K562 (cell line): ENCODE results near the gene CCNY.

Experiments
- CHD1 ChIP-seq: fragments of 200-600 bp; sonication (generic); IDR thresholded peaks from one replicate; pipeline ENCODE4 v1.6.1; 2012; ENCODE audit warnings: mild to moderate bottlenecking, moderate library complexity, low read length, inconsistent platforms
- CREM ChIP-seq: IDR thresholded peaks from 2 replicates; pipeline ENCODE4 v1.6.1; 2014; ENCODE audit warnings: antibody characterized with exemption, low read depth
- HCFC1 ChIP-seq: IDR thresholded peaks from 2 replicates; pipeline ENCODE4 v1.6.1; 2012; ENCODE audit warnings: low read depth, low read length, improper control_type of control experiment
- NFE2L1 ChIP-seq: fragments of 450-650 bp; IDR thresholded peaks from 2 replicates; pipeline ENCODE4 v1.6.1; 2016; ENCODE audit warnings: missing genetic modification characterization, low read depth, mild to moderate bottlenecking, missing compliant biosample characterization, moderate library complexity, borderline replicate concordance
- SMARCB1 ChIP-seq: IDR thresholded peaks from 2 replicates; pipeline ENCODE4 v1.6.1; 2011; ENCODE audit warnings: improper control_type of control experiment, low read depth; ENCODE audit not compliant: insufficient read length
- ZNF134 ChIP-seq: fragments of 250-450 bp; sonication (Bioruptor Pico); conservative IDR thresholded peaks from 2 replicates; pipeline ENCODE4 v1.4.0; 2020
- TF ChIP-seq, protein P1 (sequence below): sonication (generic); formaldehyde crosslinking; IDR thresholded peaks from 2 replicates; pipeline ENCODE4 v1.8.1; 2023; ENCODE audit warnings: missing genetic modification reagents, mild to moderate bottlenecking, borderline replicate concordance
- TF ChIP-seq, protein P2 (sequence below), 2 experiments: fragments of 450-650 bp in 1 of 2; sonication (generic) in 1 of 2; formaldehyde crosslinking; conservative IDR thresholded peaks; 2 replicates each; pipeline versions ENCODE4 v1.4.0 to v1.8.1; 2020 to 2022; ENCODE audit warnings: mild to moderate bottlenecking in 1 of 2, missing genetic modification reagents in 1 of 2

DNA sequence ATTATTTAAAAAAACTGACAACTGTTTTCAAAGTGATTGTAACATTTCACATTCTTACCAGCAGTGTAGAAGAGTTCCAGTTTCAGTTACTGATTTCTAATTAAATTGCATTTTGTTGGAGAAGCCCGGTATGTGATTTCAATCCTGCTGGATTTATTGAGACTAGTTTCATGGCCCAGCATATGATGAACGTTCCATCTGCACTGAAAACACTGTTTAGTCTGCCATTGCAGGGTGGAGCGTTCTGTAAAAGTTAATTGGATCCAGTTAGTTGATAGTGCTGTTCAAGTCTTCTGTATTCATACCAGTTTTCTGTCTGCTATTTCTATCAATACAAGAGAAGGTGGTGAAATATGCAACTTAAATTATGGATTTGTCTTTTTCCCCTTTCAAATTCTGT, 37.3 kb upstream of the CCNY start:
- TF ChIP-seq, protein P1, sequence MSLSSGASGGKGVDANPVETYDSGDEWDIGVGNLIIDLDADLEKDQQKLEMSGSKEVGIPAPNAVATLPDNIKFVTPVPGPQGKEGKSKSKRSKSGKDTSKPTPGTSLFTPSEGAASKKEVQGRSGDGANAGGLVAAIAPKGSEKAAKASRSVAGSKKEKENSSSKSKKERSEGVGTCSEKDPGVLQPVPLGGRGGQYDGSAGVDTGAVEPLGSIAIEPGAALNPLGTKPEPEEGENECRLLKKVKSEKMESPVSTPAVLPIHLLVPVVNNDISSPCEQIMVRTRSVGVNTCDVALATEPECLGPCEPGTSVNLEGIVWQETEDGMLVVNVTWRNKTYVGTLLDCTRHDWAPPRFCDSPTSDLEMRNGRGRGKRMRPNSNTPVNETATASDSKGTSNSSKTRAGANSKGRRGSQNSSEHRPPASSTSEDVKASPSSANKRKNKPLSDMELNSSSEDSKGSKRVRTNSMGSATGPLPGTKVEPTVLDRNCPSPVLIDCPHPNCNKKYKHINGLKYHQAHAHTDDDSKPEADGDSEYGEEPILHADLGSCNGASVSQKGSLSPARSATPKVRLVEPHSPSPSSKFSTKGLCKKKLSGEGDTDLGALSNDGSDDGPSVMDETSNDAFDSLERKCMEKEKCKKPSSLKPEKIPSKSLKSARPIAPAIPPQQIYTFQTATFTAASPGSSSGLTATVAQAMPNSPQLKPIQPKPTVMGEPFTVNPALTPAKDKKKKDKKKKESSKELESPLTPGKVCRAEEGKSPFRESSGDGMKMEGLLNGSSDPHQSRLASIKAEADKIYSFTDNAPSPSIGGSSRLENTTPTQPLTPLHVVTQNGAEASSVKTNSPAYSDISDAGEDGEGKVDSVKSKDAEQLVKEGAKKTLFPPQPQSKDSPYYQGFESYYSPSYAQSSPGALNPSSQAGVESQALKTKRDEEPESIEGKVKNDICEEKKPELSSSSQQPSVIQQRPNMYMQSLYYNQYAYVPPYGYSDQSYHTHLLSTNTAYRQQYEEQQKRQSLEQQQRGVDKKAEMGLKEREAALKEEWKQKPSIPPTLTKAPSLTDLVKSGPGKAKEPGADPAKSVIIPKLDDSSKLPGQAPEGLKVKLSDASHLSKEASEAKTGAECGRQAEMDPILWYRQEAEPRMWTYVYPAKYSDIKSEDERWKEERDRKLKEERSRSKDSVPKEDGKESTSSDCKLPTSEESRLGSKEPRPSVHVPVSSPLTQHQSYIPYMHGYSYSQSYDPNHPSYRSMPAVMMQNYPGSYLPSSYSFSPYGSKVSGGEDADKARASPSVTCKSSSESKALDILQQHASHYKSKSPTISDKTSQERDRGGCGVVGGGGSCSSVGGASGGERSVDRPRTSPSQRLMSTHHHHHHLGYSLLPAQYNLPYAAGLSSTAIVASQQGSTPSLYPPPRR, result no peak
- no peak for TF ChIP-seq SMARCB1
- TF ChIP-seq ZNF134 (CRISPR knock-in tag), result no peak
- TF ChIP-seq CHD1, result no peak
- no peak for TF ChIP-seq HCFC1
- TF ChIP-seq, protein P2, sequence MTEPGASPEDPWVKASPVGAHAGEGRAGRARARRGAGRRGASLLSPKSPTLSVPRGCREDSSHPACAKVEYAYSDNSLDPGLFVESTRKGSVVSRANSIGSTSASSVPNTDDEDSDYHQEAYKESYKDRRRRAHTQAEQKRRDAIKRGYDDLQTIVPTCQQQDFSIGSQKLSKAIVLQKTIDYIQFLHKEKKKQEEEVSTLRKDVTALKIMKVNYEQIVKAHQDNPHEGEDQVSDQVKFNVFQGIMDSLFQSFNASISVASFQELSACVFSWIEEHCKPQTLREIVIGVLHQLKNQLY (CRISPR knock-in tag; conservative IDR thresholded peaks at IDR 0.05), result no peak
- TF ChIP-seq CREM, result no peak
- TF ChIP-seq NFE2L1, result no peak
